ENCODE results near the gene NAIF1. TPM values are rescaled to one million over a fixed set of nuclear protein-coding genes. Genes with fewer than 3 reads are reported as not detected.

NAIF1 gene
- total RNA-seq, 4 donors from 2014 or later, result 7.4 to 26.1 (median 11.8) TPM

DNA sequence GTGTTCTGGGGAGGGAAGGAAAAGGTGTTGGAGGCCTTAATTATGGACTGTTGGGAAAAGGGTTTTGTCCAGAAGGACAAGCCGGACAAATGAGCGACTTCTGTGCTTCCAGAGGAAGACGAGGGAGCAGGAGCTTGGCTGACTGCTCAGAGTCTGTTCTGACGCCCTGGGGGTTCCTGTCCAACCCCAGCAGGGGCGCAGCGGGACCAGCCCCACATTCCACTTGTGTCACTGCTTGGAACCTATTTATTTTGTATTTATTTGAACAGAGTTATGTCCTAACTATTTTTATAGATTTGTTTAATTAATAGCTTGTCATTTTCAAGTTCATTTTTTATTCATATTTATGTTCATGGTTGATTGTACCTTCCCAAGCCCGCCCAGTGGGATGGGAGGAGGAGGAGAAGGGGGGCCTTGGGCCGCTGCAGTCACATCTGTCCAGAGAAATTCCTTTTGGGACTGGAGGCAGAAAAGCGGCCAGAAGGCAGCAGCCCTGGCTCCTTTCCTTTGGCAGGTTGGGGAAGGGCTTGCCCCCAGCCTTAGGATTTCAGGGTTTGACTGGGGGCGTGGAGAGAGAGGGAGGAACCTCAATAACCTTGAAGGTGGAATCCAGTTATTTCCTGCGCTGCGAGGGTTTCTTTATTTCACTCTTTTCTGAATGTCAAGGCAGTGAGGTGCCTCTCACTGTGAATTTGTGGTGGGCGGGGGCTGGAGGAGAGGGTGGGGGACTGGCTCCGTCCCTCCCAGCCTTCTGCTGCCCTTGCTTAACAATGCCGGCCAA, 41.3 kb upstream of the NAIF1 start:
- Histone ChIP-seq H3K9me3 (no peaks in the 10 kb centered on the region), H3K36me3 (peaks cover 0 to 47% (median 4%) of the 10 kb centered on the region in 3 donors), H3K4me3 (peak overlapping the region in 1 of 4 donors; percentile 67), H3K27me3 (no peaks in the 10 kb centered on the region), H3K4me1 (peaks cover 0 to 41% (median 3%) of the 10 kb centered on the region in 4 donors), H3K27ac (peak overlapping the region in 3 of 4 donors; percentile 92 to 98 (median 95))
- no peak for DNase-seq
- no peak for TF ChIP-seq POLR2A (IDR thresholded peaks at IDR 0.05)
- TF ChIP-seq, protein P1, sequence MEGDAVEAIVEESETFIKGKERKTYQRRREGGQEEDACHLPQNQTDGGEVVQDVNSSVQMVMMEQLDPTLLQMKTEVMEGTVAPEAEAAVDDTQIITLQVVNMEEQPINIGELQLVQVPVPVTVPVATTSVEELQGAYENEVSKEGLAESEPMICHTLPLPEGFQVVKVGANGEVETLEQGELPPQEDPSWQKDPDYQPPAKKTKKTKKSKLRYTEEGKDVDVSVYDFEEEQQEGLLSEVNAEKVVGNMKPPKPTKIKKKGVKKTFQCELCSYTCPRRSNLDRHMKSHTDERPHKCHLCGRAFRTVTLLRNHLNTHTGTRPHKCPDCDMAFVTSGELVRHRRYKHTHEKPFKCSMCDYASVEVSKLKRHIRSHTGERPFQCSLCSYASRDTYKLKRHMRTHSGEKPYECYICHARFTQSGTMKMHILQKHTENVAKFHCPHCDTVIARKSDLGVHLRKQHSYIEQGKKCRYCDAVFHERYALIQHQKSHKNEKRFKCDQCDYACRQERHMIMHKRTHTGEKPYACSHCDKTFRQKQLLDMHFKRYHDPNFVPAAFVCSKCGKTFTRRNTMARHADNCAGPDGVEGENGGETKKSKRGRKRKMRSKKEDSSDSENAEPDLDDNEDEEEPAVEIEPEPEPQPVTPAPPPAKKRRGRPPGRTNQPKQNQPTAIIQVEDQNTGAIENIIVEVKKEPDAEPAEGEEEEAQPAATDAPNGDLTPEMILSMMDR (IDR thresholded peaks at IDR 0.05), result no peak

GRCh38 chr9:128107468-128108268, 40.5 kb upstream of the NAIF1 start:
- peak in 1 of 3 donors; percentile 52 for DNase-seq
- peak overlapping the region in 2 of 4 donors; percentile 92 to 98 for H3K27ac ChIP-seq
- peaks cover 0 to 48% (median 5%) of the 10 kb centered on the region in 4 donors for H3K4me1 ChIP-seq
- H3K36me3 ChIP-seq, result peaks cover 0 to 55% (median 4%) of the 10 kb centered on the region in 3 donors
- no peaks in the 10 kb centered on the region for H3K9me3 ChIP-seq
- H3K27me3 ChIP-seq, result no peaks in the 10 kb centered on the region
- TF ChIP-seq POLR2A (IDR thresholded peaks at IDR 0.05), result no peak
- TF ChIP-seq, protein P1 (IDR thresholded peaks at IDR 0.05), result no peak
- no peak overlapping the region for H3K4me3 ChIP-seq

GRCh38 chr9:128106940-128107467, 39.9 kb upstream of the NAIF1 start:
- peaks cover 0 to 53% (median 5%) of the 10 kb centered on the region in 4 donors for H3K4me1 ChIP-seq
- H3K27me3 ChIP-seq, result no peaks in the 10 kb centered on the region
- H3K9me3 ChIP-seq, result no peaks in the 10 kb centered on the region
- peak overlapping the region in 1 of 4 donors; percentile 92 for H3K27ac ChIP-seq
- peak in 1 of 3 donors; percentile 52 for DNase-seq
- H3K36me3 ChIP-seq, result peaks cover 0 to 61% (median 4%) of the 10 kb centered on the region in 3 donors
- H3K4me3 ChIP-seq, result no peak overlapping the region
- no peak for TF ChIP-seq POLR2A (IDR thresholded peaks at IDR 0.05)
- TF ChIP-seq, protein P1 (IDR thresholded peaks at IDR 0.05), result no peak

DNA sequence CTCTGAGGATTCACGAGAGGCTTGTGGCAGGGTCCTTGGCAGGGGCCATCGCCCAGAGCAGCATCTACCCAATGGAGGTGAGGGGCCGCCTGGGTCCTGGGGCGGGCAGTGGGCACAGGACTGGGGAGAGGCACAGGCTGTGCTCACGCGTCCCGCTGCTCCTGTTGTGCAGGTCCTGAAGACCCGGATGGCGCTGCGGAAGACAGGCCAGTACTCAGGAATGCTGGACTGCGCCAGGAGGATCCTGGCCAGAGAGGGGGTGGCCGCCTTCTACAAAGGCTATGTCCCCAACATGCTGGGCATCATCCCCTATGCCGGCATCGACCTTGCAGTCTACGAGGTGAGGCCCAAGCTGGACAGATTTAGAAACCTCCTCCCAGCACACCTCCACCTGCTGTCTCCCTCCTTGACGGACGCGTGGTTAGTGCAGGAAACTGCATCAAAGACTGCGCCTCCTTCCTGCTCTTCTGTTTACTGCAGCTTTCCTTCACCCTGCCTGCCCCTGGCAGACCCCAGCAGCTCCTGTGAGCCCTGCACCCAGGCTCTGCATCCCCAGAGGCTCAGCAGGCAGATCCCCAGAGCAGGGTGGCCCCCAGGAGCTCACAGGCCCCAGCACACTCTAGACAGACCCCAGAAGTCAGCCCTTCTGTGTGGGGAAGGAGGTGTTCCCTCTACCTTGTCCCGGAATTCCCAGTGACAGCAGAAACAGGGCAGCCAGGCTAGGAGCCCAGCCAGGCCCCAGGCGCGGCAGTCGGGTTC, 39.2 kb upstream of the NAIF1 start:
- Histone ChIP-seq H3K4me1 (peaks cover 0 to 54% (median 5%) of the 10 kb centered on the region in 4 donors), H3K4me3 (no peak overlapping the region), H3K9me3 (no peaks in the 10 kb centered on the region), H3K27me3 (no peaks in the 10 kb centered on the region), H3K36me3 (peaks cover 0 to 68% (median 4%) of the 10 kb centered on the region in 3 donors), H3K27ac (peak overlapping the region in 2 of 4 donors; percentile 7 to 92)
- TF ChIP-seq, protein P1 (IDR thresholded peaks at IDR 0.05), result no peak
- no peak for TF ChIP-seq POLR2A (IDR thresholded peaks at IDR 0.05)
- DNase-seq, result peak in 1 of 3 donors; percentile 49
